Thyroid gland (tissue), 4 donors: ENCODE data around the gene ACVR2A.

Source experiments
- POLR2A ChIP-seq, 2 donors: fragments of 450-650 bp; IDR thresholded peaks; one replicate each; pipeline ENCODE4 v1.6.1; 2017; ENCODE audit warnings: antibody characterized with exemption in 2 of 2, mild to moderate bottlenecking in 2 of 2, moderate library complexity in 1 of 2
- TF ChIP-seq, protein P1 (sequence below), 6 experiments: fragments of 200-600 bp in 3 of 6; fragments of 450-650 bp in 3 of 6; sonication (generic) in 3 of 6; IDR thresholded peaks; one replicate each; pipeline ENCODE4 v1.5.1; 2016 to 2019; ENCODE audit warnings: antibody characterized with exemption in 6 of 6, mild to moderate bottlenecking in 2 of 6, inconsistent platforms in 1 of 6, moderate library complexity in 1 of 6

DNA sequence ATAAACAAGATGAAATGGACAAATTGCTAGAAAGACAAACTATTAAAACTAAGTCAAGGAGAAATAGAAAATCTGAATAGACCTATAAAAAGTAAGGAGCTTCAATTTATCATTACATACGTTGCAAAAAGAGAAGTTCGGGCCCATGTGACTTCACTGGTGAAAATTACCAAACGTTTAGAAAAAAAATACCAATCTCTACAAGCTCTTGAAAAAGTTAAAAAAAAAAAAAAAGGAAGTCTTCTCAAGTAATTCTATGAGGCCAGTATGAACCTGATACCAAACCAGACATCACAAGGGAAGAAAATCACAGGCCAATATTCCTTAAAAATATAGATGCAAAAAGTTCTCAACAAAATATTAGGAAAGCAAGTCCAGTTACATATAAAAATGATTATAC, 20.2 kb upstream of the ACVR2A start:
- TF ChIP-seq, protein P1, sequence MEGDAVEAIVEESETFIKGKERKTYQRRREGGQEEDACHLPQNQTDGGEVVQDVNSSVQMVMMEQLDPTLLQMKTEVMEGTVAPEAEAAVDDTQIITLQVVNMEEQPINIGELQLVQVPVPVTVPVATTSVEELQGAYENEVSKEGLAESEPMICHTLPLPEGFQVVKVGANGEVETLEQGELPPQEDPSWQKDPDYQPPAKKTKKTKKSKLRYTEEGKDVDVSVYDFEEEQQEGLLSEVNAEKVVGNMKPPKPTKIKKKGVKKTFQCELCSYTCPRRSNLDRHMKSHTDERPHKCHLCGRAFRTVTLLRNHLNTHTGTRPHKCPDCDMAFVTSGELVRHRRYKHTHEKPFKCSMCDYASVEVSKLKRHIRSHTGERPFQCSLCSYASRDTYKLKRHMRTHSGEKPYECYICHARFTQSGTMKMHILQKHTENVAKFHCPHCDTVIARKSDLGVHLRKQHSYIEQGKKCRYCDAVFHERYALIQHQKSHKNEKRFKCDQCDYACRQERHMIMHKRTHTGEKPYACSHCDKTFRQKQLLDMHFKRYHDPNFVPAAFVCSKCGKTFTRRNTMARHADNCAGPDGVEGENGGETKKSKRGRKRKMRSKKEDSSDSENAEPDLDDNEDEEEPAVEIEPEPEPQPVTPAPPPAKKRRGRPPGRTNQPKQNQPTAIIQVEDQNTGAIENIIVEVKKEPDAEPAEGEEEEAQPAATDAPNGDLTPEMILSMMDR (IDR thresholded peaks at IDR 0.05): no peak
- no peak for TF ChIP-seq POLR2A (IDR thresholded peaks at IDR 0.05)
